ENCODE measurements around the gene PRDX6.
A peak's percentile ranks its signal among the peaks of the same experiment; 100 is the strongest.
"Not testable (repeated sequence)": the region's sequence is repeated elsewhere in the genome, so short reads cannot be mapped to it uniquely, and the experiment has no call there.

PRDX6 gene

GRCh38 chr1:173477286-173478093 is at the start of gene PRDX6:
Gene PRDX6 (plus strand): TSS chr1:173477335. CDS start chr1:173477398, 63 bp downstream.
- peak; percentile 77 for DNase-seq (ENCODE audit: low read depth, low spot score)

- DNase-seq (ENCODE audit: low read depth, low spot score) = peak; percentile 95
These were observed 47.4 kb upstream of the PRDX6 start for GRCh38 chr1:173429471-173430402.

- DNase-seq (ENCODE audit: low read depth, low spot score) = no peak
These were observed 46.3 kb upstream of the PRDX6 start for GRCh38 chr1:173430677-173431303.

- peak; percentile 94 for DNase-seq (ENCODE audit: low read depth, low spot score)
These were observed 45.7 kb upstream of the PRDX6 start for GRCh38 chr1:173431304-173432045.

- no peak for DNase-seq (ENCODE audit: low read depth, low spot score)
These were observed 44.8 kb upstream of the PRDX6 start for GRCh38 chr1:173432331-173432730.

GRCh38 chr1:173433751-173434326 is 43.3 kb upstream of the PRDX6 start:
- no peak for DNase-seq (ENCODE audit: low read depth, low spot score)

GRCh38 chr1:173436841-173437428 is 40.2 kb upstream of the PRDX6 start:
- DNase-seq (ENCODE audit: low read depth, low spot score) = no peak

- no peak for DNase-seq (ENCODE audit: low read depth, low spot score)
These were observed 38.5 kb upstream of the PRDX6 start for GRCh38 chr1:173438675-173439074.

- DNase-seq (ENCODE audit: low read depth, low spot score) = no peak
These were observed 36.7 kb upstream of the PRDX6 start for GRCh38 chr1:173440430-173440829.

GRCh38 chr1:173444757-173445156 is 32.4 kb upstream of the PRDX6 start:
- DNase-seq (ENCODE audit: low read depth, low spot score) = no peak

GRCh38 chr1:173445164-173445563 is 32.0 kb upstream of the PRDX6 start:
- DNase-seq (ENCODE audit: low read depth, low spot score) = no peak

GRCh38 chr1:173445656-173446055 is 31.5 kb upstream of the PRDX6 start:
- no peak for DNase-seq (ENCODE audit: low read depth, low spot score)

- DNase-seq (ENCODE audit: low read depth, low spot score) = no peak
These were observed 29.9 kb upstream of the PRDX6 start for GRCh38 chr1:173447224-173447623.

- DNase-seq (ENCODE audit: low read depth, low spot score) = no peak
These were observed 28.2 kb upstream of the PRDX6 start for GRCh38 chr1:173448945-173449344.

- DNase-seq (ENCODE audit: low read depth, low spot score) = peak; percentile 45
These were observed 25.2 kb upstream of the PRDX6 start for GRCh38 chr1:173451981-173452380.

GRCh38 chr1:173453982-173454381 is 23.2 kb upstream of the PRDX6 start:
- peak; percentile 34 for DNase-seq (ENCODE audit: low read depth, low spot score)

- no peak for DNase-seq (ENCODE audit: low read depth, low spot score)
These were observed 22.1 kb upstream of the PRDX6 start for GRCh38 chr1:173454966-173455524.

- no peak for DNase-seq (ENCODE audit: low read depth, low spot score)
These were observed 17.2 kb upstream of the PRDX6 start for GRCh38 chr1:173459885-173460284.

GRCh38 chr1:173462666-173463065 is 14.5 kb upstream of the PRDX6 start:
- not testable (repeated sequence) for DNase-seq (ENCODE audit: low read depth, low spot score)

- DNase-seq (ENCODE audit: low read depth, low spot score) = not testable (repeated sequence)
These were observed 12.9 kb upstream of the PRDX6 start for GRCh38 chr1:173464185-173464584.

All from astrocyte of the hippocampus (primary cell).